Kidney capillary endothelial cell (primary cell): ENCODE measurements around the gene MAGI2.

ENCODE experiments used
- DNase-seq: peaks from one replicate; pipeline ENCODE4 v3.0.0-alpha.2; 2018; ENCODE audit warnings: low spot score

Gene MAGI2

DNA sequence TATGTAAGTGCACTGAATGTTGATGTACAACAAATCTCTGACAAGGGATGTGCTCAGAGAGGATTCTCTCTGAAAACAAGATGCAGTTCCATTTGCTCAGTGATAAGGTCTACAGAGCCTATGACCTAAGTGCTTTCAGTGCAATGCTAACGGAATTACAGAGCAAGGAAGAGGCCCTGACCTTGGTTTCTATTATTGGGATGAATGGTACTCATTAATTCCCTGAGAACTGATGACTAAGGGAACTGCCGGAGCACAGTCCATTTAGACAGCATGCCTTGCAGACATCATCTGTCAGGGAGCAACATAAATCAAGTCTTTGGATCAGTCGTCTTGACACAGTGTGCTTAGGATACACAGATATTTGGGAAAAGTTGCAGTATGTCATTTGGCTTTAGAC lies 1314.1 kb downstream of the MAGI2 start:
- DNase-seq = no peak

- no peak for DNase-seq
Observed at GRCh38 chr7:78134774-78135173, 1318.7 kb downstream of the MAGI2 start.

DNA sequence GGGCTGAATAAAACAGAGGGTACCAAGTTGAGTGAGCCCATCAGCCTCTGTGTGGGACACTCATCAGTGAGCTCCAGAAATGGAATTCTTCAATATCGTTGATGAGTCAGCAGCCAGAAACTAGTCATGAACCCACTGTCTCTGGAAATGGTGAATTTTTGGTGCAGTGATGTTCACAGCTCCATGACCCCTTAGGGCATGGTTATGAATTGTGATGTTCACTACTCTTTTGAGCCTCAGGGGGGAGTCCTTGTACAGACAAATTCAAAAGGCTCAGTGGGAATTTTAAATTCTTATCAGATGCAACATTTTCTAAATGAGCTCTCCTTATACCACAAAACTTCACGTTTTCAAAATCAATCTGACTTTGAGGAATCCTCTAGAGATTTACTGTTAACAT lies 1319.2 kb downstream of the MAGI2 start:
- peak; percentile 35 for DNase-seq

DNA sequence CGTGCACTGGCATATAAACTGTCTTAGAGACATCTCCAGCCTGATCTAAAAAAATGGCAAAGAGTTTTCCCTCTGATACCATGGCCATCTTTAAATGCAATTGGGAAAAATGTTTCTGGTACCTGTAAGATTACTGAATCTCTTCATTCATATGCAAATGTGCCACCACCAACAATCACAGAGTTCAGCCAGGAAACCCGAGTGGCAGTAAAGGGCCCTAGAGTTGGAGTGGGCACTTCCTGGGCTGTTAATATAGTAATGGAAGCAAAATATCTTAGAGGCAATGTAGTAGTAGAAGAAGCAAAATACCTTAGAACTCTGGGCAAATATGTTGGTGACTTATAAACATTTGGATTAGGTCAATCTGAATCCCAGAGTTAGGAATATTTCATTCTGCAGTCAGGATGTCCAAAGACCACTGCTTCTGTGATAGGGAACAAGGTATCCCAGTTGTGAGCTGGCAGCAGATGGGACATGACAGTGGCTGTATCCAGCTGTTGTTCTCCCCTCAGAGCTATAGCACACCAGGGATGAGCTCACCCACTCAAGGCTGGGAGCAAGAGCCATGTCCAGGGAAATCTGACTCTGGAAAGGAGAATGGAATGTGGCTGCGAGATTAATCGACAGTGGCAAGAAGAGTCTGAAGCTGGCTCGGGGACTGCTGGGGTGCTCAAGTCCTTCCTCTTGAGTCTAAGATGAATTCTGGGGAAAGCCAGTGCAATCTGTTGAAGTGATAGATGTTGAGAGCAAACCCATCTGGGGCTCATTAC lies 1322.8 kb downstream of the MAGI2 start:
- no peak for DNase-seq

DNA sequence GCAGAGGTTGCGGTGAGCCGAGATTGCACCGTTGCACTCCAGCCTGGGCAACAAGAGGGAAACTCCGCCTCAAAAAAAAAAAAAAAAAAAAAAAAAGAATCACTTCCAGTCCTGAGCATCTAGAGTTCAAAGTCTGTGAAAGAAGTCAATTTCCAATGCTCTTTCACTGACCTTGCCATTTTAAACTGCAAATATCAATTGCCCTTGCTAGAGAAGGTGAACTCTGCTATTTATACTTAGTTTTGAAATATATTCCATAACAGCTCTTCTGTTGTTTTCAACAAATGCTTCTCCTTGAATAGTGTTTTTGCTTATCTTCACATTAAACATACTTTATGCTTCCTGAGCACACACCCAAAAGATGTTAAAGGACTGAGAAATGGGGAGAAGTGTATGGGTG lies 1323.6 kb downstream of the MAGI2 start:
- DNase-seq = no peak

DNA sequence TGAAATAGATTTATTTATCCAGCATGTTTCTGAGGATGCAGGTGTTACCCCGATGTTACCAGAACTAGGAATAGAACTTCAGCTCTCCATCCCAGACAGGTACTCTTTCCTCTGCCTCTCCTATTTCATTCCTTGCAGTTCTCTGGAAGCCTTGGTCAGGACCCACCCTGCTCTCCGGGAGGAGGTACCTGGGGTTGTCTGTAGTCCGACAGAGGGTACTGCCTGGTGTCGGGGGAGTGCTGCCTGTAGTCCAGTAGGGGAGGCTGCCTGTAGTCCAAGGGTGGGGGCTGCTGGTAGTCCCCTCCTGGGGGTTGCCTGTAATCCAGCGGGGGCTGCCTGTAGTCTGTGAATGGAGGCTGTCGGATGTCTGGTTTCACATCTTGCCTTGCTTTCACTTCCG lies 1326.5 kb downstream of the MAGI2 start:
- no peak for DNase-seq

DNA sequence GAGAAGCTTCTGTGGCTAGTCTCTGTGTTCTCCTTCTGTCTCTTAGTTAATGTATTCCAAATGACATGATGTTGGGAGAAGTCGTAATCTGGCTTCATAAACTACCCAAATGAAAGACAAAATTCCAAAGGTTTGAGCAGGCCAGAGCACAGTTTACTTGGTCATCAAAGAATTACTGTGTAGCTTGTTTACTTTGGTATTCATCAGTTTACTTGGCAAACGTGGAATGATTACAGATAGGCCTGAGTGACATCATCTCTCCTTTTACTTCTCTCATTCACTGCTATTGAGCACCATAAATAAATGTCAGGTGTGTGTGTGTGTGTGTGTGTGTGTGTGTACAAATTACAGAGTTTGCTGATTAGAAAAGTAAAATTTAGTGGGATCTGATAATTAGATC lies 1327.6 kb downstream of the MAGI2 start:
- DNase-seq = no peak

- no peak for DNase-seq
Observed at GRCh38 chr7:78124216-78124615, 1329.3 kb downstream of the MAGI2 start.

GRCh38 chr7:78121888-78122287 lies 1331.6 kb downstream of the MAGI2 start:
- no peak for DNase-seq

GRCh38 chr7:78118470-78118869 lies 1335.0 kb downstream of the MAGI2 start:
- no peak for DNase-seq

DNA sequence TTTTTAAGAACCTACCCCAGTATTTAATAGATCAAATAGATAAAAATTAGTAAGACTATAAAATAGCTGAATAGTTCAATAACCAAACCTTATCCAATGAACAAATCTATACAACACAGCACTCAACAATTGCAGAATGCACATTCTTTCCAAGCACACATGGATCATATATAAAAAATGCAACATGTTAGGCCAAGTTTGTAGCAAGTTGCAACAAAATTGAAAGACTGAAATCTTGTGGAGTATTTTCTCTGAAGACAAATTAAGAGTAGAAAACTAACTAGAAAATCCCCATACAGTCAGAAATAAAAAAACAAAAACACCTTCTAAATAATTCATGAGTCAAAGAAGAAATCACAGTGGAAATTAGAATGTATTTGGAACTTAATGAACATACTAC lies 1337.6 kb downstream of the MAGI2 start:
- no peak for DNase-seq

DNA sequence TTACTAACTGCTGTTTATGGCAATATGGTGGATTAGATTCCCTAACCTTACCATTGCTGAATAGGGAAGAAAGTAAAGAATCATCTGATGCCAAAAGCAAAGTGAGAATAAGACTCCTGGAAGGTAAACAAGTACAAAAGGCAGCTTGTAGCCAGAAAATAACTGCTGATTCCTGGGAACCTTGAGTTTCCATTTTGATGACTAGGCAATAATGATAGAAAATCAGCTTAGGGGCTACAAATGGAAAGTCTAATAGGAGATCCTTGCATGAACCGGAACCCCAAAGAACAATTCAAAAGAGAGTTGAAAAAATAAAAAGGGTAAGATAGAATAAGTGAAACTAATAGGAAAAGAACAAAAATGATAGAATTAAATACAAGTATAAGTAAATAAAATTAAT lies 1338.5 kb downstream of the MAGI2 start:
- no peak for DNase-seq

- no peak for DNase-seq
Observed at GRCh38 chr7:78112488-78112887, 1341.0 kb downstream of the MAGI2 start.

- no peak for DNase-seq
Observed at GRCh38 chr7:78111386-78111785, 1342.1 kb downstream of the MAGI2 start.

GRCh38 chr7:78103475-78103874 lies 1350.0 kb downstream of the MAGI2 start:
- no peak for DNase-seq

DNA sequence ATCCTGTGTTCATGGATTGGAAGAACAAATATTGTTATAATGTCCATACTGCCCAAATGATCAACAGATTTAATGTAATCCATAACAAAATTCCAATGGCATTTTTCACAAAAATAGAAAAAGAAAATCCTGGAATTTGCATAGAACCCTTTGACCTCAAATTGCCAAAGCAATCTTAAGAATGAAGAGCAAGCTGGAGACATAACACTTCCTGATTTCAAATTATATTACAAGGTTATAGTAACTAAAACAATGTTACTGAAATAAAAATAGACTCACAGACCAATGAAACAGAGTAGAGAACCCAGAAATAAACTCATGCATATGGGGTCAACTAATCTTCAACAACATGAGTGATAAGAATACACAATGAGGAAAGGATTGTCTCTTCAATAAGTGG lies 1352.4 kb downstream of the MAGI2 start:
- DNase-seq = no peak

- no peak for DNase-seq
Observed at GRCh38 chr7:78099715-78100394, 1353.6 kb downstream of the MAGI2 start.

- DNase-seq = peak; percentile 2
Observed at GRCh38 chr7:78095549-78095948, 1357.9 kb downstream of the MAGI2 start.

DNA sequence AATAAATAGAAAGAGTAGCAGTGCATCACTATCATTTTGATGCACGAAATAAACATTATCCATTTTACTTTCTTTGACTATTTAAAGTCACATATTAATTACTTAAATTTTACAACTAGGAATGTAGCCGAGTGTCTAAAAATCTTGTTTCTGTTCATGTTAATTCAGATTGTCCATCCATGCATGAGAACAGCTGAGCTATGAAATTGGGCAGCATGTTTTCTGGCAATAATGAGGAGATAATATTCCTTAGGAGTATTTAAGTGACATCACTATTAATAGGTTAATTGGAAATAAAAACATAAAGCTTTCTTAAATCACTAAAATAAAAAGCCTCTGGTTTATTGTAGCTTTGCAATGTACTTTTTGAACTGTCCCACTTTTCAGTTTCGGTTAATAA lies 1361.1 kb downstream of the MAGI2 start:
- no peak for DNase-seq

DNA sequence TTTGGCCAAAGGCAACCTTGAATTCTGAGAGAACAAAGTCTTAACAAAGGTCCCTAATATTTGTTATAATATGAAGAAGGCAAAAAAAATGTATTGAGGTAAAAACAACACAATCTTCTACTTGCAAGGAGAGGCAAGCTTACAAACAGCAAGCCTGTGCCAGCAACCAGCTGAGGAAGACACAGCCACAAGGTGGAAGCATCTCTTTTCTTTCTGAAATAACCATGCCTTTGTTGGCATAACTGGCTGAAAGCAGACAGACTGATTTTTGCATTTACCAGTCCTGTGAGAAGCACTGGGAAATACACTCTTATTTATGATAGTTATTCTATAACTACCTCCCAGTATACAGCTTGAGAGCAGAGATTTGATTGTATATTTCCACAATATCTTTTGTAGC lies 1362.9 kb downstream of the MAGI2 start:
- no peak for DNase-seq

GRCh38 chr7:78083476-78084120 lies 1369.9 kb downstream of the MAGI2 start:
- DNase-seq = no peak

GRCh38 chr7:78082556-78082955 lies 1370.9 kb downstream of the MAGI2 start:
- DNase-seq = no peak

DNA sequence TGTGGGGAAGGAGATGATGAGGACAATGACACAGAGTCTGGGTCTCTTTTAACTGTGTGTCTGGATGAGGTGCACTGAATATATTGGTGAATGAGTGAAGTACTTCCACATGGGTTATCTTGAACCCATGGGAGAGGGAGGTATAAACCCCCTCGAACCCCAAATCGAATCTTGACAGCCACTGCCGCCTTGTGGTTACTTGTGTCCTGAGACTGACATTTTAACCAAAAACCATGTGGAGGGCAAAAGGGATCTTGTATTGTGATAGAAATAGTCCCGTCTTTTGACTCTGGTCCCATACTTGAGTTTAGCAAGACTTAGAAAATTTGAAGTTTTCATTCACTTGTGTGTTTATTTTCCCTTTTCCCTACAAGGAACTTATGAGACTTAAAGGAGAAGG lies 1371.6 kb downstream of the MAGI2 start:
- DNase-seq = no peak
